Measurements from ENCODE around the gene SNX6. TPM values are rescaled to one million over a fixed set of nuclear protein-coding genes. Genes with fewer than 3 reads are reported as not detected.
A peak's percentile ranks its signal among the peaks of the same experiment; 100 is the strongest.

The SNX6 gene
- total and polyA plus RNA-seq, 2 donors (not counting 3 experiments of a cell fraction or from before 2014, with no cell fraction given) = 95.1 to 120 TPM

DNA sequence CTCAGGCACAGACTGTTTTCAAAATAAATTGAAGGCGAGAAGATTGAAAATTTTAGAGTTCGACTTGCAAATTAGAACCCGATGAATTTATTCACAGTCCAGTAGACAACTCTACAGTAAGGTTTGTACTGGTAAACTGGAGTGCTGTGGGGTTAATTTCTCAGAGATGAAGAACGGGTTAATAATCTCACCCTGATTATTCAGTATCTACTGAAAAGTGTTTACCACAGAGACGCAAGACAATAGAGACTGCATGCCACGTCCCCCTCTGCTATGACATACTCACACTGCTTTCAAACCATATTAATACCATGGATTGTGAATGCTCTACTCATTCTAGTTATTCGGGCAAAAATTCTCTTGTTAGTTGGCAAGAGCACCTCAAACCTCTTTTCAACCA, 48.4 kb upstream of the SNX6 start:
- peak overlapping the region; percentile 83 for H3K27ac ChIP-seq (ENCODE audit: insufficient read depth, low read depth, low read length)
- peak overlapping the region; percentile 87 for H2AFZ ChIP-seq (ENCODE audit: low read depth, low read length)
- peak overlapping the region; percentile 72 for H3K9ac ChIP-seq (replicated peaks; ENCODE audit: extremely low read depth, insufficient read depth, low read length)
- DNase-seq (ENCODE audit: low read depth, low spot score) = no peak
- H3K9me3 ChIP-seq (replicated peaks; ENCODE audit: control insufficient read depth, insufficient read depth, low read length) = no peaks in the 10 kb centered on the region
- ChIA-PET POLR2A (no interaction called here), CTCF (interaction anchor here (0.6 to 1.7 kb wide), 6 partner anchors 12 to 44 kb away, joined by 3 to 8 read pairs (median 4); partner anchors contain the start of gene CFL2)
- H3K27me3 ChIP-seq (ENCODE audit: control insufficient read depth in 2 of 2, insufficient read depth in 2 of 2, low read length in 2 of 2) = no peaks in the 10 kb centered on the region
- FAIRE-seq = no peak
- BruUV-seq (replicated peaks) = TSS peak; percentile 54
- H3K79me2 ChIP-seq (ENCODE audit: control insufficient read depth, insufficient read depth, low read length) = no peaks in the 10 kb centered on the region
- TF ChIP-seq FOS (IDR thresholded peaks at IDR 0.05; ENCODE audit: borderline replicate concordance, insufficient read depth, low read length) (no peak), POLR2AphosphoS5 (IDR thresholded peaks at IDR 0.05; ENCODE audit: insufficient read depth, low read depth, low read length) (no peak), EZH2 (IDR thresholded peaks at IDR 0.05; ENCODE audit: borderline replicate concordance, low read depth, low read length, severe bottlenecking) (no peak), POLR2A (IDR thresholded peaks at IDR 0.05; ENCODE audit: low read depth, low read length) (no peak), GATA2 (IDR thresholded peaks at IDR 0.05; ENCODE audit: insufficient read depth, insufficient read length, low read depth, low read length) (no peak), JUN (IDR thresholded peaks at IDR 0.05; ENCODE audit: borderline replicate concordance, insufficient read depth, insufficient read length, low read depth) (no peak), MYC (IDR thresholded peaks at IDR 0.05; ENCODE audit: low read depth, low read length) (no peak)
- TF ChIP-seq, protein P1, sequence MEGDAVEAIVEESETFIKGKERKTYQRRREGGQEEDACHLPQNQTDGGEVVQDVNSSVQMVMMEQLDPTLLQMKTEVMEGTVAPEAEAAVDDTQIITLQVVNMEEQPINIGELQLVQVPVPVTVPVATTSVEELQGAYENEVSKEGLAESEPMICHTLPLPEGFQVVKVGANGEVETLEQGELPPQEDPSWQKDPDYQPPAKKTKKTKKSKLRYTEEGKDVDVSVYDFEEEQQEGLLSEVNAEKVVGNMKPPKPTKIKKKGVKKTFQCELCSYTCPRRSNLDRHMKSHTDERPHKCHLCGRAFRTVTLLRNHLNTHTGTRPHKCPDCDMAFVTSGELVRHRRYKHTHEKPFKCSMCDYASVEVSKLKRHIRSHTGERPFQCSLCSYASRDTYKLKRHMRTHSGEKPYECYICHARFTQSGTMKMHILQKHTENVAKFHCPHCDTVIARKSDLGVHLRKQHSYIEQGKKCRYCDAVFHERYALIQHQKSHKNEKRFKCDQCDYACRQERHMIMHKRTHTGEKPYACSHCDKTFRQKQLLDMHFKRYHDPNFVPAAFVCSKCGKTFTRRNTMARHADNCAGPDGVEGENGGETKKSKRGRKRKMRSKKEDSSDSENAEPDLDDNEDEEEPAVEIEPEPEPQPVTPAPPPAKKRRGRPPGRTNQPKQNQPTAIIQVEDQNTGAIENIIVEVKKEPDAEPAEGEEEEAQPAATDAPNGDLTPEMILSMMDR (IDR thresholded peaks at IDR 0.05; ENCODE audit: extremely low read depth in 1 of 2, insufficient read depth in 1 of 2, low read depth in 1 of 2, low read length in 2 of 2) = no peak
- TF ChIP-seq, protein P2, sequence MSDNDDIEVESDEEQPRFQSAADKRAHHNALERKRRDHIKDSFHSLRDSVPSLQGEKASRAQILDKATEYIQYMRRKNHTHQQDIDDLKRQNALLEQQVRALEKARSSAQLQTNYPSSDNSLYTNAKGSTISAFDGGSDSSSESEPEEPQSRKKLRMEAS (IDR thresholded peaks at IDR 0.05; ENCODE audit: insufficient read depth, insufficient read length) = no peak
- H3K36me3 ChIP-seq (ENCODE audit: control insufficient read depth in 2 of 2, extremely low read depth in 1 of 2, insufficient read depth in 2 of 2, low read length in 2 of 2) = no peaks in the 10 kb centered on the region
- no peaks in the 10 kb centered on the region for H4K20me1 ChIP-seq (replicated peaks; ENCODE audit: control insufficient read depth, extremely low read depth, insufficient read depth, low read length)
- H3K4me2 ChIP-seq (ENCODE audit: insufficient read depth, low read length) = peak overlapping the region; percentile 78
- no peak overlapping the region for H3K4me3 ChIP-seq (replicated peaks in 1 of 3; ENCODE audit: insufficient read depth in 1 of 3, low read depth in 1 of 3, low read length in 3 of 3)
- dilution Hi-C loops (cut with MboI; ENCODE audit: extremely low pct_ligation_motif_present, low sequenced_read_pairs) = no loop called here
- H3K4me1 ChIP-seq (ENCODE audit: control insufficient read depth, extremely low read depth, insufficient read depth, low read length) = peaks cover 12% of the 10 kb centered on the region
- intact Hi-C loops (cut with micrococcal nuclease) = loop anchor here (1.0 to 10.0 kb wide), 3 partner anchors 14 to 106 kb away; partner anchors contain the start of gene CFL2
- H3K9me1 ChIP-seq (replicated peaks; ENCODE audit: control insufficient read depth, extremely low read depth, insufficient read depth, low read length) = no peaks in the 10 kb centered on the region

Data from endothelial cell of umbilical vein (primary cell).